Measurements from ENCODE around the gene TSEN2.

GRCh38 chr3:12559520-12559919 is 75.2 kb downstream of the TSEN2 start:
- TF ChIP-seq, protein P1, sequence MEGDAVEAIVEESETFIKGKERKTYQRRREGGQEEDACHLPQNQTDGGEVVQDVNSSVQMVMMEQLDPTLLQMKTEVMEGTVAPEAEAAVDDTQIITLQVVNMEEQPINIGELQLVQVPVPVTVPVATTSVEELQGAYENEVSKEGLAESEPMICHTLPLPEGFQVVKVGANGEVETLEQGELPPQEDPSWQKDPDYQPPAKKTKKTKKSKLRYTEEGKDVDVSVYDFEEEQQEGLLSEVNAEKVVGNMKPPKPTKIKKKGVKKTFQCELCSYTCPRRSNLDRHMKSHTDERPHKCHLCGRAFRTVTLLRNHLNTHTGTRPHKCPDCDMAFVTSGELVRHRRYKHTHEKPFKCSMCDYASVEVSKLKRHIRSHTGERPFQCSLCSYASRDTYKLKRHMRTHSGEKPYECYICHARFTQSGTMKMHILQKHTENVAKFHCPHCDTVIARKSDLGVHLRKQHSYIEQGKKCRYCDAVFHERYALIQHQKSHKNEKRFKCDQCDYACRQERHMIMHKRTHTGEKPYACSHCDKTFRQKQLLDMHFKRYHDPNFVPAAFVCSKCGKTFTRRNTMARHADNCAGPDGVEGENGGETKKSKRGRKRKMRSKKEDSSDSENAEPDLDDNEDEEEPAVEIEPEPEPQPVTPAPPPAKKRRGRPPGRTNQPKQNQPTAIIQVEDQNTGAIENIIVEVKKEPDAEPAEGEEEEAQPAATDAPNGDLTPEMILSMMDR (conservative IDR thresholded peaks at IDR 0.05; ENCODE audit: low read length): no peak
- TF ChIP-seq EZH2phosphoT487 (IDR thresholded peaks at IDR 0.05; ENCODE audit: borderline replicate concordance, low read depth, low read length): no peak
